ENCODE measurements around the gene FGF9. TPM values are rescaled to one million over a fixed set of nuclear protein-coding genes. Genes with fewer than 3 reads are reported as not detected.

Gene FGF9
- total and polyA plus RNA-seq, 8 donors, result 0.14 to 2.2 (median 0.27) TPM; not detected in 2

DNA sequence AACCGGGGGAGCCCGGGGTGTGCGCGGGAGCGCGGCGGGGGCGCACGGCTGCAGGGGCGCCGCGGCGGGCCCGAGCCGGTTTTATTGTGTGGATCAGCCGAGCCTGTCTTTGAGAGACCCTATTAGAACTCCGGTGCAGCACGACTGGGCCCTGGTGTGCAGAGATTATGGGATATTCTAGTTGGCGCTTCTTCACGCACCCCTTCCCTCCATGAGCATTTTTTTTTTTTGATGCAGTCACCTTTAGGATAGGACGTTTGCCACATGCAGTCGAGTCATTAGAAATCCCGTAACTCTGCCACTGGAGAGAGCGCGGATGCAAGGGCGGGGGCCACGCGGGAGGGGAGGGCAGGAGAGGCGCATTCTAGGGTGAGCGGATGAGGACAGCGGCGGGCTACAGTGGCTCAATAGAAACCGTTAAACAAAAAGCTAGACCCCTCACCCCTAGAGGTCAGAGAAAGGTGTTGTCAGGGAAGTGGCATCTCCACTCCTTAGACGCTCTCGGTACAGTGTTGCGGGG lies 3.7 kb downstream of the FGF9 start:
- peak overlapping the region; percentile 56 to 91 (median 74) for H3K4me3 ChIP-seq
- H3K27ac ChIP-seq, result peak overlapping the region in 3 of 5 donors; percentile 26 to 70 (median 41)
- H3K9me3 ChIP-seq, result no peaks in the 10 kb centered on the region
- H3K4me1 ChIP-seq, result peaks cover 45 to 67% (median 63%) of the 10 kb centered on the region in 4 donors
- WGBS, 5 donors, result 0 to 2% (median 1%) methylated on average over 25 to 36 of the region's 36 CpGs
- TF ChIP-seq EP300 (IDR thresholded peaks at IDR 0.05), result no peak
- DNase-seq, result peak in 1 of 2 donors; percentile 55
- intact Hi-C loops (cut with DNase I; ENCODE audit: low total_unique reads), result no loop called here
- no peaks in the 10 kb centered on the region for H3K36me3 ChIP-seq
- H3K27me3 ChIP-seq, result peaks cover 3 to 84% (median 45%) of the 10 kb centered on the region in 3 donors

- no peaks in the 10 kb centered on the region for H3K36me3 ChIP-seq
- H3K9me3 ChIP-seq, result no peaks in the 10 kb centered on the region
- intact Hi-C loops (cut with DNase I; ENCODE audit: low total_unique reads), result no loop called here
- peak overlapping the region in 3 of 5 donors; percentile 1 to 70 (median 45) for H3K27ac ChIP-seq
- TF ChIP-seq POLR2AphosphoS5 (IDR thresholded peaks at IDR 0.05) (no peak), POLR2A (IDR thresholded peaks at IDR 0.05) (no peak), EP300 (IDR thresholded peaks at IDR 0.05) (no peak)
- TF ChIP-seq, protein P1, sequence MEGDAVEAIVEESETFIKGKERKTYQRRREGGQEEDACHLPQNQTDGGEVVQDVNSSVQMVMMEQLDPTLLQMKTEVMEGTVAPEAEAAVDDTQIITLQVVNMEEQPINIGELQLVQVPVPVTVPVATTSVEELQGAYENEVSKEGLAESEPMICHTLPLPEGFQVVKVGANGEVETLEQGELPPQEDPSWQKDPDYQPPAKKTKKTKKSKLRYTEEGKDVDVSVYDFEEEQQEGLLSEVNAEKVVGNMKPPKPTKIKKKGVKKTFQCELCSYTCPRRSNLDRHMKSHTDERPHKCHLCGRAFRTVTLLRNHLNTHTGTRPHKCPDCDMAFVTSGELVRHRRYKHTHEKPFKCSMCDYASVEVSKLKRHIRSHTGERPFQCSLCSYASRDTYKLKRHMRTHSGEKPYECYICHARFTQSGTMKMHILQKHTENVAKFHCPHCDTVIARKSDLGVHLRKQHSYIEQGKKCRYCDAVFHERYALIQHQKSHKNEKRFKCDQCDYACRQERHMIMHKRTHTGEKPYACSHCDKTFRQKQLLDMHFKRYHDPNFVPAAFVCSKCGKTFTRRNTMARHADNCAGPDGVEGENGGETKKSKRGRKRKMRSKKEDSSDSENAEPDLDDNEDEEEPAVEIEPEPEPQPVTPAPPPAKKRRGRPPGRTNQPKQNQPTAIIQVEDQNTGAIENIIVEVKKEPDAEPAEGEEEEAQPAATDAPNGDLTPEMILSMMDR (IDR thresholded peaks at IDR 0.05), result no peak
- H3K27me3 ChIP-seq, result peaks cover 3 to 76% (median 38%) of the 10 kb centered on the region in 3 donors
- peak overlapping the region; percentile 56 to 91 (median 74) for H3K4me3 ChIP-seq
- peak; percentile 40 to 77 for DNase-seq
- 1 to 3% (median 2%) methylated on average over 33 to 62 of the region's 62 CpGs for WGBS, 5 donors
- peaks cover 42 to 59% (median 55%) of the 10 kb centered on the region in 4 donors for H3K4me1 ChIP-seq
These were observed 4.5 kb downstream of the FGF9 start for GRCh38 chr13:21675095-21675991.

GRCh38 chr13:21676611-21677021 lies 5.7 kb downstream of the FGF9 start:
- no peaks in the 10 kb centered on the region for H3K36me3 ChIP-seq
- H3K9me3 ChIP-seq, result no peaks in the 10 kb centered on the region
- H3K27ac ChIP-seq, result no peak overlapping the region
- TF ChIP-seq, protein P1 (IDR thresholded peaks at IDR 0.05), result no peak
- no peak for TF ChIP-seq POLR2A (IDR thresholded peaks at IDR 0.05)
- TF ChIP-seq EP300 (IDR thresholded peaks at IDR 0.05), result no peak
- no peak for TF ChIP-seq POLR2AphosphoS5 (IDR thresholded peaks at IDR 0.05)
- H3K4me1 ChIP-seq, result peaks cover 36 to 47% (median 42%) of the 10 kb centered on the region in 4 donors
- 41 to 48% (median 47%) methylated on average over 5 to 6 of the region's 6 CpGs for WGBS, 5 donors
- intact Hi-C loops (cut with DNase I; ENCODE audit: low total_unique reads), result no loop called here
- no peak overlapping the region for H3K4me3 ChIP-seq
- H3K27me3 ChIP-seq, result peaks cover 3 to 66% (median 38%) of the 10 kb centered on the region in 3 donors
- DNase-seq, result peak; percentile 41 to 71

DNA sequence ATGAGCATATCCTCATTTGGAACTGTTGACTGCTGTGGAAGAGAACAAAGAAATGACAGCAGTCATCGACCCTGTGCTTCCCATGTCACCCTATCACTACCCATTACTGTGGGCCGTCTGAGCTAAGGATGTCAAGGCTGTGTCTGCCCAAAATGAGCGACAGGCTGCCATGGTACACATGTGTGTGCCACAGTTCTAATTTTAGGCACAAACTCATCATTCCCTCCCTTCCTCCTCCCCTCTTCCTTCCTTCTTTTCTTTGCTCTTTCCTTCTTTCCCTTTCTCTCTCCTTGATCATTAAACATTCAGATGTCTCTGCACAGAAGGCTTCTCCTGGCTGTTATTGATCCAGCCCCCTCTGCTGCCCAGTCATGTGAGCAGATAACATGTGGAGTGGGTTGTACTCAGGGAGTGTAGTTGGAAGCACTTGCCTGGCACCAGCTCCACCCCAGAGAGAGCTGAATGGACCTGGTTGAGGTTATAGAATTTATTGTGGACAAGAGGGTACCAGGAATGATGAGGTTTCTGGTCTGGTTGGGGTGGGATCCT lies 6.3 kb downstream of the FGF9 start:
- no peak overlapping the region for H3K27ac ChIP-seq
- intact Hi-C loops (cut with DNase I; ENCODE audit: low total_unique reads), result no loop called here
- TF ChIP-seq POLR2A (IDR thresholded peaks at IDR 0.05) (no peak), POLR2AphosphoS5 (IDR thresholded peaks at IDR 0.05) (no peak), EP300 (IDR thresholded peaks at IDR 0.05) (no peak)
- TF ChIP-seq, protein P1 (IDR thresholded peaks at IDR 0.05), result no peak
- no peaks in the 10 kb centered on the region for H3K9me3 ChIP-seq
- no peak for DNase-seq
- no peaks in the 10 kb centered on the region for H3K36me3 ChIP-seq
- no peak overlapping the region for H3K4me3 ChIP-seq
- H3K4me1 ChIP-seq, result peaks cover 30 to 41% (median 37%) of the 10 kb centered on the region in 4 donors
- 71 to 85% (median 75%) methylated on average over 3 of the region's 3 CpGs for WGBS, 5 donors
- H3K27me3 ChIP-seq, result peaks cover 3 to 61% (median 33%) of the 10 kb centered on the region in 3 donors

All from stomach (tissue), 9 donors.